Activated naive CD4-positive, alpha-beta T cell treated with anti-CD3 and anti-CD28 coated beads for 36 hours (primary cell): ENCODE results near the gene TNK2. TPM values are rescaled to one million over a fixed set of nuclear protein-coding genes. Genes with fewer than 3 reads are reported as not detected.

Source experiments
- CTCF ChIA-PET: fragments of 350-600 bp; sonication (Branson Sonifier 250); formaldehyde crosslinking; loops from one replicate; lab custom pipeline; 2021; ENCODE audit warnings: antibody characterized with exemption; lab: Charles Lee
- DNase-seq: peaks from one replicate; pipeline ENCODE4 v3.0.0-alpha.2; 2020
- H3K27ac Mint-ChIP-seq: one replicate; pipeline ENCODE4 v1.8.0; 2021; ENCODE audit warnings: mild to moderate bottlenecking, mixed read lengths
- H3K27me3 Mint-ChIP-seq: one replicate; pipeline ENCODE4 v1.8.0; 2021; ENCODE audit warnings: low read depth, mixed read lengths
- H3K36me3 Mint-ChIP-seq: one replicate; pipeline ENCODE4 v1.8.0; 2021; ENCODE audit warnings: low read depth, mixed read lengths
- H3K4me1 Mint-ChIP-seq: one replicate; pipeline ENCODE4 v1.8.0; 2021; ENCODE audit warnings: low read depth, mixed read lengths
- H3K4me3 Mint-ChIP-seq: one replicate; pipeline ENCODE4 v1.8.0; 2021; ENCODE audit warnings: mild to moderate bottlenecking, moderate library complexity, mixed read lengths
- H3K9me3 Mint-ChIP-seq: one replicate; pipeline ENCODE4 v1.8.0; 2021; ENCODE audit warnings: mixed read lengths
- intact Hi-C: fragments of 100-400 bp; cut with micrococcal nuclease; formaldehyde crosslinking; loops from one replicate; pipeline ENCODE4 v1.15.1; 2023
- total RNA-seq, 2 experiments: library from RNA; stranded (reverse); gene quantifications; one replicate each; pipeline ENCODE4 v1.2.3, GENCODE V29; 2021

Gene TNK2
- total RNA-seq, 2 experiments from 2014 or later = 40.0 to 46.6 TPM

- no peaks in the 10 kb centered on the region for H3K9me3 Mint-ChIP-seq
- DNase-seq = no peak
- H3K36me3 Mint-ChIP-seq = peaks cover 8% of the 10 kb centered on the region
- H3K4me3 Mint-ChIP-seq = no peak overlapping the region
- intact Hi-C loops = no loop called here
- H3K27ac Mint-ChIP-seq = no peak overlapping the region
- peaks cover 5% of the 10 kb centered on the region for H3K4me1 Mint-ChIP-seq
- CTCF ChIA-PET = interaction anchor here (0.6 to 8.7 kb wide), 6 partner anchors 8 to 31 kb away, joined by 3 to 70 read pairs (median 4); no protein-coding TSS in a partner anchor
- H3K27me3 Mint-ChIP-seq = no peaks in the 10 kb centered on the region
These were observed 21.9 kb downstream of the TNK2 start for GRCh38 chr3:195886181-195887141.

- Mint-ChIP-seq H3K27me3 (no peaks in the 10 kb centered on the region), H3K4me1 (peaks cover 5% of the 10 kb centered on the region), H3K9me3 (no peaks in the 10 kb centered on the region), H3K36me3 (peaks cover 8% of the 10 kb centered on the region), H3K4me3 (no peak overlapping the region), H3K27ac (no peak overlapping the region)
- intact Hi-C loops = no loop called here
- DNase-seq = no peak
- CTCF ChIA-PET = interaction anchor here (1.4 to 2.2 kb wide), 3 partner anchors 9 to 26 kb away, joined by 4 to 10 read pairs (median 10); no protein-coding TSS in a partner anchor
These were observed 23.1 kb downstream of the TNK2 start for GRCh38 chr3:195885036-195885891.

GRCh38 chr3:195884691-195885035 lies 23.7 kb downstream of the TNK2 start:
- Mint-ChIP-seq H3K4me3 (no peak overlapping the region), H3K4me1 (peaks cover 5% of the 10 kb centered on the region), H3K36me3 (peaks cover 8% of the 10 kb centered on the region), H3K27ac (no peak overlapping the region), H3K9me3 (no peaks in the 10 kb centered on the region), H3K27me3 (no peaks in the 10 kb centered on the region)
- CTCF ChIA-PET = interaction anchor here (2.2 kb wide), 1 partner anchor 10 kb away, joined by 10 read pairs; no protein-coding TSS in a partner anchor
- no peak for DNase-seq
- intact Hi-C loops = no loop called here

DNA sequence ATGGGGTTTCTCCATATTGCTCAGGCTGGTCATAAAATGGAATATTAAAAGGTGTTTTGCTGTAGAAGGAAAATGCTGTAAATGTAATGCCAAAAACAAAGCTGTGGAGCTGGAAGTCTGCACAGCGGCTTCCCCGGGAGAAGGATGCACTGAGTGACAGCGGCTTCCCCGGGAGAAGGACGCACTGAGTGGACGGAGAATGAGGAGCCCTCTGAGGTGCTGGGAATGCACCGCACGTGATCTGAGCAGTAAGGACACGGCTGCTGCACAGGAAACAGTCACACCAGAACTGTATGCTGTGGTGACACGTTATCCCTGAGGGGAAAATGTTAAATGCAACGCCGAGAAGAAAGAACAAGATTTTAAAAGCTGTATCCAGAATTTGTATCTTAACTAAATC lies 24.6 kb downstream of the TNK2 start:
- Mint-ChIP-seq H3K27ac (no peak overlapping the region), H3K27me3 (no peaks in the 10 kb centered on the region), H3K4me3 (no peak overlapping the region), H3K36me3 (peaks cover 8% of the 10 kb centered on the region), H3K4me1 (peaks cover 2% of the 10 kb centered on the region), H3K9me3 (no peaks in the 10 kb centered on the region)
- no peak for DNase-seq
- intact Hi-C loops = no loop called here
- CTCF ChIA-PET = interaction anchor here (1.1 to 2.2 kb wide), 3 partner anchors 10 to 28 kb away, joined by 3 to 10 read pairs (median 4); no protein-coding TSS in a partner anchor

DNA sequence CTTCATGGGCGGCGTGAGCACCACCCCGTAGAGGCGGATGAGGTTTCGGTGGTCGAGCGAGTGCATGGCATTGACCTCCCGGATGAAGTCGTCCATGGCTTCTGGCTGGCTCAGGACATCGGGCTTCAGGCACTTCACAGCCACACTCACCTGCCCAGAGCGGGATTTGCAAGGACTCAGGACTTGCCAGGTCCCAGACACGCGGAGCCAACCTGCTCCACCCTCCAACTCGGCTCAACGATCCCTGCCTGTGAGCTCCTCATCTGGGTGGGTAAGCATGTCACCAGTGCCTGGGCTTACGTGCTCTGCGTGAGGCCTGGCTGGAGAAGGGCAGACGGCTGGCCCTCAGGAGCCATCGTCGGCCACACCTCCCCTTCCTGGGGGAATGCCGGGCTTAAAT lies 25.2 kb downstream of the TNK2 start:
- intact Hi-C loops = no loop called here
- CTCF ChIA-PET = interaction anchor here (1.1 to 2.2 kb wide), 3 partner anchors 11 to 27 kb away, joined by 3 to 10 read pairs (median 4); no protein-coding TSS in a partner anchor
- no peaks in the 10 kb centered on the region for H3K9me3 Mint-ChIP-seq
- H3K4me3 Mint-ChIP-seq = no peak overlapping the region
- H3K4me1 Mint-ChIP-seq = peaks cover 2% of the 10 kb centered on the region
- H3K27me3 Mint-ChIP-seq = no peaks in the 10 kb centered on the region
- peaks cover 8% of the 10 kb centered on the region for H3K36me3 Mint-ChIP-seq
- no peak for DNase-seq
- no peak overlapping the region for H3K27ac Mint-ChIP-seq

- intact Hi-C loops = no loop called here
- Mint-ChIP-seq H3K4me3 (no peak overlapping the region), H3K27me3 (no peaks in the 10 kb centered on the region), H3K9me3 (no peaks in the 10 kb centered on the region), H3K27ac (no peak overlapping the region), H3K4me1 (peaks cover 1% of the 10 kb centered on the region), H3K36me3 (peaks cover 3% of the 10 kb centered on the region)
- CTCF ChIA-PET = no interaction called here
- DNase-seq = no peak
These were observed 26.3 kb downstream of the TNK2 start for GRCh38 chr3:195882002-195882441.

DNA sequence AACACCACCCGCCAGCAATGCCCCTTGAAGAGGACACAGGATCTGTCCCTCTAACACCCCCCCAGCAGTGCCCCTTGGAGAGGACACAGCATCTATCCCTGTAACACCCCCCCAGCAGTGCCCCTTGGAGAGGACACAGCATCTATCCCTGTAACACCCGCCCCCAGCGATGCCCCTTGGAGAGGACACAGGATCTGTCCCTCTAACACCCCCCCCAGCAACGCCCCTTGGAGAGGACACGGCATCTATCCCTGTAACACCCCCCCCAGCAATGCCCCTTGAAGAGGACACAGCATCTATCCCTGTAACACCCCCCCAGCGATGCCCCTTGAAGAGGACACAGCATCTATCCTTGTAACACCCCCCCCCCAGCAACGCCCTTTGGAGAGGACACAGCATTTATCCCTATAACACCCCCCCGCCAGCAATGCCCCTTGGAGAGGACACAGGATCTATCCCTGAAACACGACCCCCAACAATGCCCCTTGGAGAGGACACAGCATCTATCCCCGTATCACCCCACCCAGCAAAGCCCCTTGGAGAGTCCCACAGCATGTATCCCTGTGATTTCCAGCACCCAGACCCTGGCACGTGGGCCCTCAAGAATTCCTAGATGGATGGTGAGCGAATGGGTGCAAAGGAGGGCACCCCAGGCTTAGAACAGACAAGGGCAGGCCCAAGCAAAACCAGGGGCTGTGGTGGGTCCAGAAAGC lies 26.9 kb downstream of the TNK2 start:
- Mint-ChIP-seq H3K27me3 (no peaks in the 10 kb centered on the region), H3K4me1 (no peaks in the 10 kb centered on the region), H3K4me3 (no peak overlapping the region), H3K27ac (no peak overlapping the region), H3K9me3 (no peaks in the 10 kb centered on the region), H3K36me3 (peaks cover 3% of the 10 kb centered on the region)
- DNase-seq = no peak
- CTCF ChIA-PET = no interaction called here
- intact Hi-C loops = no loop called here

DNA sequence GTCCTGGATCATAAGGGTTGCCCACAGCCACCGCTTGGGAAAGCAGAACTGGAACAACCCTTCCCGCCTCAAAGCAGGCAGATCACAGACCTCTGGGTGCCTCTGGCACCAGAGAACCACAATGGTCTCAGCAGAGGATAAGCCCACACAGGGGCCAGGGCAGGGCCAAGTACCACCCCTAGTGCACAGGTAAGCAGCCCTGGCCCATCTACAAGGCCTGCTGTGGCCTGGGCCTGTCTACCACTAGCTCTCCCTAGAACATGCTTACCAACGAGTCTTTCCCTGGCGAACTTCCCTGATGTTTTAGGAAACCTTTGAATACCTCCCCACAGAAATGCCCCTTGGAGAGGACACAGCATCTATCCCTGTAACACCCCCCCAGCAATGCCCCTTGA lies 28.3 kb downstream of the TNK2 start:
- CTCF ChIA-PET = no interaction called here
- H3K27ac Mint-ChIP-seq = no peak overlapping the region
- no peak for DNase-seq
- H3K4me3 Mint-ChIP-seq = no peak overlapping the region
- no peaks in the 10 kb centered on the region for H3K4me1 Mint-ChIP-seq
- no peaks in the 10 kb centered on the region for H3K9me3 Mint-ChIP-seq
- peaks cover 3% of the 10 kb centered on the region for H3K36me3 Mint-ChIP-seq
- no peaks in the 10 kb centered on the region for H3K27me3 Mint-ChIP-seq
- intact Hi-C loops = no loop called here

DNA sequence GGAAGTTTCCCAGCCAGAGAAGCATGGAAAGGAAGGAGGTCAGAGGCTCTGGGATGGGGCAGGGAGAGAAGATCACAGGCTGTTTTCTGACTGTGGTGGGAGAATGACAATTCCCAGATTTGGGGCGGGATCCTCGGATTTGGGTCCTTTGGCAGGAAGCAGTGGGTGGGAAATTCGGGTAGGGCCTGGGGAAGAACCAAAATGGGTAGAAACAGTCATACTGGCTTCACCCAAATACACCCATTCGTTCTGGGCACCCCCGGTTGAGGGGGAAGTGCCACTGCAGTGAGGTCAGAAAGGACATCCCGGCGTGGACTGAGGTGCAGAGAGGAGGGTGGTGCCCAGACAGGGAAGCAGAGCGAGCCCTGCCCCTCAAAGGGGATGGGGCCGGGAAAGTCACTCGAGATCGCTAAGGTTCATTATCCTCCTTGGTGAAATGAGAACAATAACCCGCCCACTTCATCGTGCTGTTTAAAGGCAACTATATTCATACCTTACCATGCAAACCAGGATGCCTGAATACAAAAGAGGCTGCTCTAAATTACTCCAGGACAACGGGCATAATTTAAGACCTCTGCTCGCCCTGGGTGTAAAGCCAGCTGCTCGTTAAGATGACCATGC lies 28.8 kb downstream of the TNK2 start:
- intact Hi-C loops = no loop called here
- Mint-ChIP-seq H3K27me3 (no peaks in the 10 kb centered on the region), H3K9me3 (no peaks in the 10 kb centered on the region), H3K4me3 (no peak overlapping the region), H3K27ac (no peak overlapping the region), H3K4me1 (no peaks in the 10 kb centered on the region), H3K36me3 (peaks cover 3% of the 10 kb centered on the region)
- DNase-seq = no peak
- CTCF ChIA-PET = no interaction called here

DNA sequence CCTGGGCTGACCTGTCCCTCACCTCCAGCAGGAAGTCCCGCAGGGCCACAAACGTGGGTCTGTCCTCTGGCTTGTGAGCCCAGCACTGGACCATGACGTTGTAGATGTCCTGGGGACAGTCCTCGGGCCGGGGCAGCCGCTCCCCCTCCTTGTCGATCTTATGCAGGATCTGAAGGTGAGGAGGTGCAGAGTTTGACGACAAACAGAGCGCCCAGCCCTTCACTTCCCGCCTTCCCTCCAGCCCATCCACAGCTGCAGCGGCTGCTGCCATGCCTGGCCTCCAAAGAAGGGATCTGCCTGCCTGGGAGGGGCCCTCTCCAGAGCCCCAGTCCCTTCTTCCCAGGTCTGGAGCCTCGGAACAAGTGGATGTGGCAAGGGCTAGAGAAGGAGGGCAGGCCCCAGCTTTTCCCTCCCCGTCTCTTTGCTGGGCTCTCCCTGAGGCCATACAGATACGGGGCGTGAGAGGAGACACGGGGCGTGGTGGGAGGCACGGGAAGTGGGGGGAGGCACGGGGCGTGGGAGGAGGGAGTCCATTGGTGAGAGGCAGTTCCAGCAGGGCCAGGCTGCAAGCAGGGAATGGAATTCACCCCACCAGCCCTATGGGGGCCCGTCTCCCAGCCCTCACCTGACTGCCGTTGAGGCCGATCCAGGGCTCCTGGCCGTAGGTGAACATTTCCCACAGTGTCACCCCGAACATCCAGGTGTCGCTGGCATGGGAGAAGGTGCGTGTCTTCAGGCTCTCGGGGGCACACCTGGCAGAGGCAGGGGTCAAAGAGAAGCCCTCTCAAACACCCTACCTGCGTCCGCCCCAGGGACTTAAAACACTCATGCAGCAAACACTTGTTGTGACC lies 29.7 kb downstream of the TNK2 start:
- H3K27me3 Mint-ChIP-seq = no peaks in the 10 kb centered on the region
- intact Hi-C loops = no loop called here
- DNase-seq = no peak
- no peaks in the 10 kb centered on the region for H3K4me1 Mint-ChIP-seq
- H3K9me3 Mint-ChIP-seq = no peaks in the 10 kb centered on the region
- H3K27ac Mint-ChIP-seq = no peak overlapping the region
- H3K36me3 Mint-ChIP-seq = peaks cover 2% of the 10 kb centered on the region
- CTCF ChIA-PET = interaction anchor here (0.6 to 1.3 kb wide), 2 partner anchors 16 to 57 kb away, joined by 3 to 4 read pairs; no protein-coding TSS in a partner anchor
- H3K4me3 Mint-ChIP-seq = no peak overlapping the region
